Jurkat, Clone E6-1 (cell line): ENCODE data around the gene PLXDC2. TPM values are rescaled to one million over a fixed set of nuclear protein-coding genes. Genes with fewer than 3 reads are reported as not detected.
A peak's percentile ranks its signal among the peaks of the same experiment; 100 is the strongest.
"Not testable (repeated sequence)": the region's sequence is repeated elsewhere in the genome, so short reads cannot be mapped to it uniquely, and the experiment has no call there.

Experiments used
- DNase-seq: peaks from one replicate; pipeline ENCODE4 v3.0.0-alpha.2; 2011; ENCODE audit warnings: low read depth, low spot score
- H3K4me3 ChIP-seq: 2 replicates; pipeline ENCODE4 v1.5.1; 2011; ENCODE audit warnings: mild to moderate bottlenecking, low read length, control low read depth, moderate library complexity
- polyA plus RNA-seq: library from polyadenylated mRNA; unstranded; fragments of >200 nt; gene quantifications from one replicate; pipeline ENCODE4 v1.2.1, GENCODE V29; 2012; ENCODE audit warnings: missing spikeins; ENCODE audit not compliant: insufficient read length, insufficient read depth

The PLXDC2 gene
- polyA plus RNA-seq = not detected

DNA sequence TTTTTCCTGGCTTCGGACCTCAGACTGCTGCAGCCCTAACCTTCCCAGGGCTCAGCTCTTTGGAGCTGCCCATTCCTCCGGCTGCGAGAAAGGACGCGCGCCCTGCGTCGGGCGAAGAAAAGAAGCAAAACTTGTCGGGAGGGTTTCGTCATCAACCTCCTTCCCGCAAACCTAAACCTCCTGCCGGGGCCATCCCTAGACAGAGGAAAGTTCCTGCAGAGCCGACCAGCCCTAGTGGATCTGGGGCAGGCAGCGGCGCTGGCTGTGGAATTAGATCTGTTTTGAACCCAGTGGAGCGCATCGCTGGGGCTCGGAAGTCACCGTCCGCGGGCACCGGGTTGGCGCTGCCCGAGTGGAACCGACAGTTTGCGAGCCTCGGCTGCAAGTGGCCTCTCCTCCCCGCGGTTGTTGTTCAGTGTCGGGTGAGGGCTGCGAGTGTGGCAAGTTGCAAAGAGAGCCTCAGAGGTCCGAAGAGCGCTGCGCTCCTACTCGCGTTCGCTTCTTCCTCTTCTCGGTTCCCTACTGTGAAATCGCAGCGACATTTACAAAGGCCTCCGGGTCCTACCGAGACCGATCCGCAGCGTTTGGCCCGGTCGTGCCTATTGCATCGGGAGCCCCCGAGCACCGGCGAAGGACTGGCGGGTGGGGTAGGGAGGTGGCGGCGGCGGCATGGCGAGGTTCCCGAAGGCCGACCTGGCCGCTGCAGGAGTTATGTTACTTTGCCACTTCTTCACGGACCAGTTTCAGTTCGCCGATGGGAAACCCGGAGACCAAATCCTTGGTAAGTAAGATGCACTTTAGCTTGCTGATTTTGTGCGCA lies at the start of gene PLXDC2:
Gene PLXDC2 (plus strand): TSS at position 22 of the 820 bp plus-strand sequence.
- DNase-seq = no peak
- H3K4me3 ChIP-seq = no peak within 1 kb of the TSS

DNA sequence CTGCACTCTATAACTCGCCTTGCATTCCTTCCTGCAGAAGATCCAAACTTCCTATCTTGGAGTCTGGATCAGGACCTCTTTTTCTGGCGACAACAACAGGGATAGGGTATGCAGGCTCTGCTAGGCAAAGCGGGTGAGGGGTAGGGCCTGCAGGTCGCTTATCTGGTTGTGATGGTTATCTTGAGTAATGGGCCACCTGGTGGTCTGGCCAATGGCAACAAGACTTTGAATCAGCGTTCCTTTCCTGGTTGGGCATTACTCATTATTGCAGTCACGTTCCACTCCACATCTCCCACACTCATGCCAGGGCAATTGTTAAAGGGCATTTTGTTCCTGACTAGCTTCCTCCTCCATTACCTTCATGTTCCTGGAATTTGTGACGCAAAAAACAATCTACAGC lies 48.4 kb upstream of the PLXDC2 start:
- H3K4me3 ChIP-seq = no peak overlapping the region
- DNase-seq = no peak

DNA sequence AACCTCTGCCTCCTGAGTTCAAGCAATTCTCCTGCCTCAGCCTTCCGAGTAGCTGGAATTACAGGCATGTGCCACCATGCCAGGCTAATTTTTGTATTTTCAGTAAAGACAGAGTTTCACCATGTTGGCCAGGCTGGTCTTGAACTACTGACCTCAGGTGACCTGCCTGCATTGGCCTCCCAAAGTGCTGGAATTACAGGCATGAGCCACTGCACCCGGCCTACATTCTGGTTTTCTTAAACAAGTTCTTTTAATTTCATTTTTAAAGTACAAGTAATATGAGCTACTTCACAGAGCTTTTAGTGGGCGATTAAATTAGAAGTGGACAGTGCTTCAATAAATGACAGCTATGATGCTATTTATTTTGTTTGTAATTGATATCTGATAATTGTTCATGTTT lies 46.4 kb upstream of the PLXDC2 start:
- not testable (repeated sequence) for H3K4me3 ChIP-seq, DNase-seq

DNA sequence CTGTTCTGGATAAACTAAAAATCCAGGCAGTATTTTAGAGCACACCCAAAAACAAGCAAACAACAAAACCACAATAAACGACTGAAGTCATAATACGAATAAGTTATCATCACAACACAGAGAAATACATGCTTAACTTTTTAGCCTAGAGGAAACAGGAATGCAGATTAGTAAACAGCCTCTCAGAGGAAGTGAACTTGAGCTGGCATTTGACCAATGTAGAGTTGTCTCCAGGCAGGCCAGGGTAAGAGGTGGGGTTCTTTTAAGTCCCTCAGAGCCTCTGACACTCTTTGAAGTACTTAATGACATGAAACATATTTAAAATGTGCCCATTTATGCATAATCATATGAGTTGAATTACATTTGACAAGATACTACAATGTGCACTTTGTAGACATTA lies 43.3 kb upstream of the PLXDC2 start:
- H3K4me3 ChIP-seq = no peak overlapping the region
- DNase-seq = no peak

DNA sequence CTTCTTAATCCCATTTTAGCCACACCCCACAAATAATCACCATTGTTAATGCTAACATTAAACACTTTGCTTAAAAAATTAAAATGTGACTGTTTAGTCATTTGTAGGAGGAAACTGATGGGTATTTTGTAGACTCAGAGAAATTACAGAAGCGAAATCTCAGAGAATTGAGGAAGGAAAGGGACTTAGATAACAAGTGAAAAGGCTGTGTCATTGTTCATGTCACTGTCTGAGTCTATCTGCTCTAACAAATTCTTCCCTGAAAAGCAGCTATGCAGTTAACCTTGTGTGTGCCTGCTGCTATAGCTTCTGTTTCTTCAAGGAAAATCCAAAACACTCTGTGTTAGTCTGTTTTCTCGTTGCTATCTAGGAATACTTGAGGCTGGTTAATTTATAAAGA lies 40.9 kb upstream of the PLXDC2 start:
- H3K4me3 ChIP-seq = no peak overlapping the region
- no peak for DNase-seq

DNA sequence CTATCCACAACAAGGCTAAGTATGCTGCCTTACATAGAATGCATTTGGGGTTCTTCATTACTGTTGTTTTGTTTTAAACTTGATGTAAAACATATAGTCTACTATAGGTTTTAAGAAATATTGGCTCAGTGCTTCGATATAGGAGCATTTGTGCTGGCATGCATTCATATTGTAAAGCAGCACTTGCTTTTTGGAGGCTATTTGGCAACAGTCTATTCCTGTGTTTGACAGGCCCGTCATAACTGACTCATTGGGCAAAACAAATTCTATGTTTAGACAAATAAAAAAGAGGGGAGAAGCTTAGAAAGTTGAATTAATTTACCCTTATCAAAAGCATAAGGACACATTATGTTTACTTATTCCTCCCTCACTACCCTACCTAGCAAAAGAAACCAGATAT lies 38.4 kb upstream of the PLXDC2 start:
- no peak for DNase-seq

DNA sequence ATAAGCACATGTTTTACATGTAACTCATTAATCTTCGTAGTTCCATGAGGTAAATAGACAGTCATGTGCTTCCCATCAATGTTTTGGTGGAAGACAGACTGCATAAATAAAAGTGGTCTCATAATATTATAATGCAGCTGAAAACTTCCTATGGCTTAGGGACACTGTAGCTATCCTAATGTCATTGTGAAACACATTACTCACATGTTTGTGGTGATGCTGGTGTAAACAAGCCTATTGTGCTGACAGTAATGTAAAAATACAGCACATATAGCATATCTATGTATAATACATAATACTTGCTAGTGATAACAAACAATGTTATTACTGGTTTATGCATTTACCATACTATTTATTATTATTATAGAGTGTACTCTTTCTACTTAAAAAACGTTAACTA lies 37.2 kb upstream of the PLXDC2 start:
- no peak for DNase-seq

More for the DNA sequence above, 38.4 kb upstream of the PLXDC2 start:
- no peak overlapping the region for H3K4me3 ChIP-seq

DNA sequence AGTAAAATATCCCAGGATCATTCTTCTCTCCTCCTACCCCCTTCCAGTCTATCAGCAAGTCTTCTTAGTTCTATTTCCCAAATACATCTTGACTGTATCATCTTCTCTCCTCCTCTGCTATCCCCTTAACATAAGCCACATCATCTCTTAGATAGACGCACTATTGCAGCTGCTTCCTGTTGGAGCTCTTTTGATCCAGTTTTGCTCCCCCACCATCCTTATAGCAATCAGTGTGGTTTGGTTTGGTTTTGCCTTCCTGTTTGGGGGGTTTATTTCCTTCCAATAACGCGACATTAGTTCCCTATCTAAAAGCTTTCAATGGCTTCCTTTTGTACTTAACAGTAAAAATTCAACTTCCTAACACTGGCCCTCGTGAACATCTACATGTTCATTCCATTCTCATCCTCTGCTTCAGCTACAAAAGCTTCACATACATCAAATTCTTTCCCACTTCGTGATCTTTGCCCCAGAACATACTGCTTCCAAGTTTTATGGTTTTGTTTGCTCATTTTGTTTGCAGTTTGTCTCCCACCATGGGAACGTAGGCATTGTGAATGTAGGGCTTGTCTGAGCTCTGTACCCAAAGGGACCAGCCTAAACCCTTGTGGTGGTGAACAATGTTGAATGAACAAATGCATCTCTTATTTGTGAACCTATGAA lies 33.7 kb upstream of the PLXDC2 start:
- DNase-seq = peak; percentile 54
- H3K4me3 ChIP-seq = no peak overlapping the region

More for the DNA sequence above, 37.2 kb upstream of the PLXDC2 start:
- no peak overlapping the region for H3K4me3 ChIP-seq

DNA sequence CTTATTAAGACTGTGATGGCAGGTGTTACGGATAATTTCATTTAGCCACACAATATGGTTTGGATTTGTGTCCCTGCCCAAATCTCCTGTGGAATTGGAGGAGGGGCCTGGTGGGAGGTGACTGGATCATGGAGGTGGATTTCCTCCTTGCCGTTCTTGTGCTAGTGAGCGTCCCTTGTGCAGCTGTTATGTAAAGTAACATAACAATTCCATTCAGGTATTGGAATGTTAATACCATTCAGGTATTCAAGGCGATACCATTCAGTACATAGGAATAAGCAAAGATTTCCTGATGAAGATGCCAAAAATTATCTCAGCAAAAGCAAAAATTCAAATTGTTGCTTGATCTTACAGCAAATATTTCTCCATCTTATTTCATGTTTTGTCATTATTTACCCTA lies 32.5 kb upstream of the PLXDC2 start:
- no peak for DNase-seq
- H3K4me3 ChIP-seq = no peak overlapping the region

DNA sequence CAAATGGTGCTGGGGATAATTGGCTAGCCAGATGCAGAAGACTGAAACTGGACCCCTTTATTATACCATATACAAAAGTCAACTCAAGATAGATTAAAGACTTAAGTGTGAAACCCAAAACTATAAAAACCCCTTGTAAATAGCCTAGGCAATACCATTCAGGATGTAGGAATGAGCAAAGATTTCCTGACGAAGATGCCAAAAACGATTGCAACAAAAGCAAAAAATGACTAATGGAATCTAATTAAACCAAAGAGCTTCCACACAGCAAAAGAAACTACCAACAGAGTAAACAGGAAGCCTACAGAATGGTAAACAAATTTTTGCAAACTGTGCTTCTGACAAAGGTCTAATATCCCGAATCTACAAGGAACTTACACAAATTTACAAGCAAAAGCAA lies 30.9 kb upstream of the PLXDC2 start:
- no peak for DNase-seq
- H3K4me3 ChIP-seq = no peak overlapping the region

DNA sequence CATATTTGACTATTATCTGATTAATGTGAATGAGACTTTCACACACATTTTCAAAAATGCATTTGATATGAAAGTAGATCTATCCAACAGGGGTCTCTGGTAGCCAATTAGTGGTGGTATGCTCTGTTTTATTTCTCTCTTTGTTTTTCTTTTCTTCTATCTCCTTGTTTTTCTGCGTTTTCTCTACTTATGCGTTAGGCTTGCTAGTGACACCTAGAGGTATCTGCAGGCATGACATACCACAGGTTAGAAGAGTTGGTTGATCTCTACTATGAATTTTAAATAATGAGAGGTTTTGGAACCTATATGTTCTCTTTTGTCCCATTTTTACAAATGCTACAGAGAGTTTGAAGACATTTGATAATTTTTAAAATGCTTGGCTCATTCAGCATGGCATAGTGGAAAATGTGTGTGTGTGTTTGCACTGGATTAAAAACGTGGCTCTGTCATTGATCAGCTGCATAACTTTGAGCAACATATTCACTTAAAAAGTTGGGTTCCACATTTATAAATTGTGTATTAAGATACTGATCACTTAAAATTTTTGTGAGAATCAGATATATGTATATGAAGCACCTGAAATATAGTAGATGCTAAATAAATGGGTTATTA lies 28.1 kb upstream of the PLXDC2 start:
- no peak overlapping the region for H3K4me3 ChIP-seq
- peak; percentile 52 for DNase-seq

DNA sequence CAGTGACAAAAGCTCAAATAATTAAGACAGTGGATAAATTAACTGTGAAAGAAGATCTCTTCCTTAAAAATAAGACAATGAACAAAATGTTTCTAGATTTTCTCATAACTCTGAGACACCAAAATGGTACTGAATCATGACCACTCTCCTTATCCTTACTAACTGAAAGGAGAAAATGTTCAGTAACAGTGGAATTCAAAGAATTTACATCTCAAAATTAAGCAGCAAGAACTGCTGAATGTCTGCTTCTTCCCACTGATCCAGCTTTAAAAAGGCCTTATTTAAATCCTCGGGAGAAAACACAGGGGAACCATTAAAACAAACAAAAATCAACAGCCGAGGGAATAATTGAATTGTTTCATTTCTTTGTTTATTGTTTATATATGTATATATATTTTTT lies 27.3 kb upstream of the PLXDC2 start:
- no peak for DNase-seq
- H3K4me3 ChIP-seq = no peak overlapping the region

DNA sequence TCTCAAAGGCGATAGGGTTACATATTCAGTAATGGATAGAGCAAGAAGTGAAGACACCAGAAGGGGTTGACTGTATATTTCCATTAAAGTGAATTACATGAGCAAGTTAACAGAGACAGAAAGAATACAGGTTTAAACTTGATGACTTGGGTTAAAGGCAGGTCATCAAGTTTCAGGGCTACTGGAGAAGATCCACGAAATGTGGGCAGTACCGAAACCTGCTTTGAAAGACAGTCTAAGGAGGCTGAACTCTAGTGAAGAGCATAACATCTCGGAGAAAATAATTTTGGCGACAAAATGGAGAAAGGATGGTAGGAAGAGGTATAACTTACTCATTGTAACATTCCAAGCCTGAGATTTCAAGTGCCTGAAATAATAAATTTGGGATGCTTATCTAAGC lies 26.6 kb upstream of the PLXDC2 start:
- H3K4me3 ChIP-seq = no peak overlapping the region
- DNase-seq = no peak

DNA sequence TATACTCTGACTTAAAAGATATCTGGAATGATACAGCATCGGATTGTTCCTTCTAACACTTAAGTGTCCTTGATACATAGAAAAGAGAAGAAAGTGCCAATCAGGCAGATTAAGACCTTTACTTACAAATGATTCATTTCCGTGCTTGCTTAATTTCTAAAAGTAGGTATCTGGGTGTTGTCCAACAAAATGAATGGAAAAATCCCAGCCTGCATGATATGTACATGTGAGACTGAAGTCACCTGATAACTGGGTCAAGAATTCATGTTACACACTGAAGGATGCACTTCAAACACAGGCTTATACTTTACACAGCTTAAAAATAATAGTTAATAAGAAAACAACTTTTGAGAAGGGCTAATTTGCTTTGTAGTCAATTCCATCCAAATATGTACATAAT lies 25.2 kb upstream of the PLXDC2 start:
- no peak for DNase-seq
- H3K4me3 ChIP-seq = no peak overlapping the region

DNA sequence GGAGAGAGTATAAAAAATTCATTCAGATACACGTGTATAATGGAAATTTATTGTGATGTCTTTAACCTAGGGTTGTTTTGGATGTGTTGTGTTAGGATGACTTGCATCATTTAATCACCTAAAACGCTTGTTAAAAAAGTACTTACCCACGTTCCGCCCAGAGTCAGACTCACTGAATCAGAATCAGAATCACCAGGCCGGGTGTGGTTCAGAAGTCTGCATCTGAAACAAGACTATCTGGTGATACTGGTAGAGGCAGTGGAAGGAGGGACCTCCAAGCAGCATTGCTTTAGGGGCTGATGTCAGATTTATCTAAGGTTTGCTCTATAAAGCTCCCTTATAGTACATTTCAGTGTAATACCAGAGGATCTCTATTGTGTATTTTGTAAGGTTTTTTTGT lies 20.5 kb upstream of the PLXDC2 start:
- no peak for DNase-seq
- H3K4me3 ChIP-seq = no peak overlapping the region

DNA sequence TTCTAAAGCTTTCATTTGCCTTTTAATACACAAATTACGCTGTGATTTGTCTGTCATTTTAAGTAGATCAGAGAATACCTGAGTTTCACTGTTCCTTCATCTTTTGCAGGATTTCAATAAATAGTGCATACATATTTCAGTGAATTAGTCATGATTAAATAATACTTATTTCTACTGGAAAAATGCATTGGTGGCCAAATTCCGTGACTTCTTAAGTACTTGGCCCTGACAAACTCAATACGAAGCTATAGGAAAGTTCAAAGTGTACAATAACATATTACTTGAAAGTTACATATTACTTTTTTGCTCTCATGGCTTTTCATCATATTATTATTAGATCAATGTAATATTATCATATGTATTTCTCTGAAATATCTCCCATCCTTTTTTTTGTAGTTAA lies 16.1 kb upstream of the PLXDC2 start:
- DNase-seq = no peak
- H3K4me3 ChIP-seq = no peak overlapping the region

DNA sequence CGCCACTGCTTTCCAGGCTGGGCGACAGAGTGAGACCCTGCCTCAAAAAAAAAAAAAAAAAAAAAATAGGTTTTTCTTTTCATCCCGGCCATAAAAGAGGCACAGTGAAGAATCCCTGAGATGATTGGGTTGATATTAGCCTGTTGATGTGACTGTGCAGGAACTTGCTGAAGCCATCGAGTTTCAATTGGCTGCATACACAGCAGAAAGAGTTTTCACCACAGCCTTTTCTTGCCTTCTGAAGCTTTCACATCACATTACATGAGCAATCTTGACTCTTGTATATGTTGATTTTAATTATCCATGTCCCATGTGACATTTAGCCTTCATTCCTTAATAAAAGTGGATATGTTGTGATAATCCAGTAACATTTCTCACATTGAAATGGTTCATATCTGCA lies 14.9 kb upstream of the PLXDC2 start:
- H3K4me3 ChIP-seq = no peak overlapping the region
- no peak for DNase-seq

DNA sequence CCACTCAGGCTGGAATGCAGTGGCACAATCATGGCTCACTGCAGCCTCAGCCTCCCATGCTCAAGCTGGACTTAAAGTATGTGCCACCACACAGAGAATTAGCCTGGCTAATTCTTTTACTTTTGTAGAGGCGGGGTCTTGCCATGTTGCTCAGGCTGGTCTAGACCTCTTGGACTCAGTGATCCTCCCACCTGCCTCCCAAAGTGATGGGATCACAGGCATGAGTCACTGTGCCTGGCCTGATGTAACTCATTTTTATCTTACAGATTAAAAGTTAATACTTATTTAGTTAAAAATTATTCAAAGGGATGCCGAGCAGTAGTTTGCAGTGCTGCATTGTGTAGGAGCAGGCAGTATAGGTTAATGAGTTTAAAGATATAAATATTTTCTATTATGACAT lies 12.6 kb upstream of the PLXDC2 start:
- no peak overlapping the region for H3K4me3 ChIP-seq
- no peak for DNase-seq

DNA sequence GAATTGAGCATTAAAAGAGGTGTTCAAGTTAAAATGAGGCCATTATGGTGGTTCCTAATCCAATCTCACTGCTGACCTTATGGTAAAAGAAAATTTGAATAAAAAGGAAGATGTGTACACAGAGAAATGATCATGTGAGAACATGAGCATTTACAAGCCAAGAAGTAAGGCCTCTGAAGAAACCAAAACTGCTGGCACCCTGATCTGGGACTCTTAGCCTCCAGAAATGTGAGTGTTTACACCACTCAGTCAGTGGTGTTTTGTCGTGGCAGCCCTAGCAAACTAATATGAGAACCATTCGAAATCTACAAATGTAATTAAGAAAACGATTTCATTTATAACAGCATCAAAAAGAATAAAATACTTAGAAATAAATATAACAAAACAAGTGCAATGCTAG lies 6.8 kb upstream of the PLXDC2 start:
- H3K4me3 ChIP-seq = no peak overlapping the region
- DNase-seq = no peak

DNA sequence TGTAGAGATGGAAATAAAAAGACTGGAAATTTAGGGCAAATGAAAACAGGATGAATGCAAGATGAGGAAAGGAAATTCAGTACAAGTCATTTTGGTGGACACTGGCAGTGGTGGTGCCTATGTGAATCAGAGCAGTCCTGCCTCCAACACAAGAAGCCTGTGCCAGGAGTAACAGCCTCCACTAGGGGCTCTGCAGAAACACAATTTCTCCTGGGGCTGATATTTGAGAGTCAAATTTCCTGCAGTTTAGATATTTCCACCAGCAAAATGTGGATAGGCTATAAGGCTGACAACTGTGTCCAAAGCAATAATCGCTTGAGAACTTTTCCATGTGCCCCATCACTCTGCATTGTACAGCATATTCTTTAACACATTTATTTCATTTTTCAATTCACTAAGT lies 4.7 kb upstream of the PLXDC2 start:
- DNase-seq = no peak
- H3K4me3 ChIP-seq = no peak overlapping the region
